RWPE2 (cell line): ENCODE measurements around the gene RALGAPA2.
A peak's percentile ranks its signal among the peaks of the same experiment; 100 is the strongest.

Experiments used
- ATAC-seq: fragments of 200-7000 bp; cut with Tn5 transposase; 3 replicates; pipeline ENCODE4 v1.9.1; 2021; ENCODE audit warnings: low read depth
- DNase-seq: peaks from one replicate; pipeline ENCODE4 v3.0.0-alpha.2; 2020; ENCODE audit warnings: low spot score
- H3K27ac ChIP-seq: fragments of 450-650 bp; 2 replicates; pipeline ENCODE4 v1.5.1; 2017; ENCODE audit warnings: mild to moderate bottlenecking; ENCODE audit not compliant: poor library complexity, severe bottlenecking
- H3K27me3 ChIP-seq: fragments of 250-450 bp; sonication (Bioruptor Pico); 2 replicates; pipeline ENCODE4 v1.5.1; 2021; ENCODE audit warnings: mild to moderate bottlenecking, moderate library complexity; ENCODE audit not compliant: insufficient read depth, poor library complexity, severe bottlenecking
- H3K36me3 ChIP-seq: fragments of 250-450 bp; sonication (Bioruptor Pico); 2 replicates; pipeline ENCODE4 v1.5.1; 2020; ENCODE audit warnings: low read depth, mild to moderate bottlenecking, moderate library complexity
- H3K4me1 ChIP-seq: fragments of 250-450 bp; sonication (Bioruptor Pico); 2 replicates; pipeline ENCODE4 v1.5.1; 2021; ENCODE audit warnings: mild to moderate bottlenecking, moderate library complexity; ENCODE audit not compliant: insufficient read depth, poor library complexity, severe bottlenecking
- H3K4me3 ChIP-seq: fragments of 250-450 bp; sonication (Bioruptor Pico); 2 replicates; pipeline ENCODE4 v1.5.1; 2021; ENCODE audit warnings: mild to moderate bottlenecking, moderate library complexity; ENCODE audit not compliant: severe bottlenecking
- H3K9me3 ChIP-seq: fragments of 250-450 bp; sonication (Bioruptor Pico); 2 replicates; pipeline ENCODE4 v1.5.1; 2021; ENCODE audit warnings: mild to moderate bottlenecking, moderate library complexity; ENCODE audit not compliant: severe bottlenecking
- TF ChIP-seq, protein P1 (sequence below): fragments of 450-650 bp; IDR thresholded peaks from one replicate; pipeline ENCODE4 v1.5.1; 2017; ENCODE audit warnings: mild to moderate bottlenecking, moderate library complexity; ENCODE audit not compliant: poor library complexity, severe bottlenecking

The RALGAPA2 gene

DNA sequence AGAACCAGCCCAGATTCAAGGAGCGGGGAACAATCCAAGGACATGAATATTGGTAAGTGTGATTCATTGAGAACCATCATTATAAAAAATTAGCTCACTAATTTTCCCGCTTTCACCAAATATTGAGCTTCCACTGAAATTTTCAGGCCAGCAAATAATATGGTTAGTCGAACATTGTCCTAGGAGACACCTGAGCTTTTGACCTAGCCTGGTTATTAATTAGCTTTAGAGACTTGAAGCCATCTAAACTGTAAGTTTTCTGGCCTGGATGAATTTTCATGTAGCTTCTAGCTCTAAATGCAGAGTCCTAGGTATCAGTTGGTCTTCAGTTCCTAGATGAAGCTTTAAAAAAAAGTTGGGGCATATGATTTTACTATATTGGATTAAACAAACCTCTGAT, 17.1 kb upstream of the RALGAPA2 start:
- peaks cover 11% of the 10 kb centered on the region for H3K4me1 ChIP-seq
- no peak overlapping the region for H3K27ac ChIP-seq
- DNase-seq = no peak
- no peaks in the 10 kb centered on the region for H3K36me3 ChIP-seq
- TF ChIP-seq, protein P1, sequence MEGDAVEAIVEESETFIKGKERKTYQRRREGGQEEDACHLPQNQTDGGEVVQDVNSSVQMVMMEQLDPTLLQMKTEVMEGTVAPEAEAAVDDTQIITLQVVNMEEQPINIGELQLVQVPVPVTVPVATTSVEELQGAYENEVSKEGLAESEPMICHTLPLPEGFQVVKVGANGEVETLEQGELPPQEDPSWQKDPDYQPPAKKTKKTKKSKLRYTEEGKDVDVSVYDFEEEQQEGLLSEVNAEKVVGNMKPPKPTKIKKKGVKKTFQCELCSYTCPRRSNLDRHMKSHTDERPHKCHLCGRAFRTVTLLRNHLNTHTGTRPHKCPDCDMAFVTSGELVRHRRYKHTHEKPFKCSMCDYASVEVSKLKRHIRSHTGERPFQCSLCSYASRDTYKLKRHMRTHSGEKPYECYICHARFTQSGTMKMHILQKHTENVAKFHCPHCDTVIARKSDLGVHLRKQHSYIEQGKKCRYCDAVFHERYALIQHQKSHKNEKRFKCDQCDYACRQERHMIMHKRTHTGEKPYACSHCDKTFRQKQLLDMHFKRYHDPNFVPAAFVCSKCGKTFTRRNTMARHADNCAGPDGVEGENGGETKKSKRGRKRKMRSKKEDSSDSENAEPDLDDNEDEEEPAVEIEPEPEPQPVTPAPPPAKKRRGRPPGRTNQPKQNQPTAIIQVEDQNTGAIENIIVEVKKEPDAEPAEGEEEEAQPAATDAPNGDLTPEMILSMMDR = no peak
- no peaks in the 10 kb centered on the region for H3K9me3 ChIP-seq
- ATAC-seq = no peak
- H3K27me3 ChIP-seq = no peaks in the 10 kb centered on the region
- no peak overlapping the region for H3K4me3 ChIP-seq

DNA sequence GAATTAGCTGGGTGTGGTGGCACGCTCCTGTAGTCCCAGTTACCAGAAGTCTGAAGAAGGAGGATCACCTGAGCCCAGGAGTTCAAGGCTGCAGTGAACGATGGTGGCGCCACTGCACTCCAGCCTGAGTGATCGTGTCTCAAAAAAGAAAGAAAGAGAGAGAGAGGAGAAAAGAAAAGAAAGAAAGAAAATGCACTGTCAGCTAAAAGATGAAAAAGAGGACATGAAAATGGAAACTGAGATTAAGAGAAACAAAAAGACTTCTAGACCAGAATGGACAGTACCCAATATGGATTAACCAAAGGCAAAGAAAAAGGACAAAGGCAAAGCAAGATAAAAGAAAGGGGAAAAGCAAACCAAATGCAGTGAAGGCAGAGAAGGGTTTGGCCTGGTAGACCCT, 9.0 kb upstream of the RALGAPA2 start:
- DNase-seq = no peak

DNA sequence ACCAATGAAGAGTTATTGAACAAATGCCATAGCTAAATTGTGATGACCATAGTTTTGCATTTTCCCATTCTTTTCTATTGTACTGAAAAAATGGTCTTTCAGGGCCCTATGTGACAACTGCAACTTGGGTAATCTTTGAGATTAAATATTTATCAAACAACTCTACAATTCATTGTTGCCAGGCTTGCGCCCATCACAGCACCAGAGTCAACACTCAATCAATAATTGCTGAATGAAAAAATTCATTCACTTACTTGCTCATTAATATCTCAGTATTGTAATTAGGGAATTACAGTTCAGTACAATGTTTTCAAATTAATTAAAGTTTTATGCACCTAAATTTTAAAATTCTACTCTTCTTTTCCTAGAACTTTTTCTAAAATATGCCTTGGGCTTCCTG, 7.7 kb upstream of the RALGAPA2 start:
- TF ChIP-seq, protein P1 = no peak
- H3K4me3 ChIP-seq = no peak overlapping the region
- no peak for ATAC-seq
- H3K9me3 ChIP-seq = no peaks in the 10 kb centered on the region
- H3K4me1 ChIP-seq = no peaks in the 10 kb centered on the region
- H3K36me3 ChIP-seq = no peaks in the 10 kb centered on the region
- no peaks in the 10 kb centered on the region for H3K27me3 ChIP-seq
- H3K27ac ChIP-seq = no peak overlapping the region
- no peak for DNase-seq

More for the DNA sequence above, 9.0 kb upstream of the RALGAPA2 start:
- Histone ChIP-seq H3K9me3 (no peaks in the 10 kb centered on the region), H3K4me3 (no peak overlapping the region), H3K36me3 (no peaks in the 10 kb centered on the region), H3K27me3 (no peaks in the 10 kb centered on the region), H3K4me1 (no peaks in the 10 kb centered on the region), H3K27ac (no peak overlapping the region)
- TF ChIP-seq, protein P1 = no peak
- no peak for ATAC-seq

DNA sequence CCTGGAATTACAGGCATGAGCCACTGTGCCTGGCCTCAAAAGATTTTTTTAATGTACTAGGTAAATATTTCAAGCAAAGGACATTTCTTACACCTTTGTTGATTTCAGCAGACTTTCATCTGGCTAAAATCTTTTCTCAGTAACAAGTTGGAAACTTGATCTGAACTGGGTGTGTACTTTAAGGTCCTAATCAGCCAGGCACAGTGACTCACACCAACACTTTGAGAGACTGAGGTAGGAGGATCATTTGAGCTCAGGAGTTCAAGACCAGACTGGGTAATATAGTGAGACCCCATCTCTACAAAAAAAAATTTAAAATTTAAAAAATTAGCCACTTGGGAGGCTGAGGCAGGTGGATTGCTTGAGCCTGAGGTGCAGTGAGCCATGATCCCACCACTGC, 7.0 kb upstream of the RALGAPA2 start:
- no peak overlapping the region for H3K4me3 ChIP-seq
- no peaks in the 10 kb centered on the region for H3K36me3 ChIP-seq
- DNase-seq = no peak
- TF ChIP-seq, protein P1 = no peak
- no peaks in the 10 kb centered on the region for H3K9me3 ChIP-seq
- H3K27ac ChIP-seq = no peak overlapping the region
- no peaks in the 10 kb centered on the region for H3K27me3 ChIP-seq
- H3K4me1 ChIP-seq = no peaks in the 10 kb centered on the region
- ATAC-seq = no peak

DNA sequence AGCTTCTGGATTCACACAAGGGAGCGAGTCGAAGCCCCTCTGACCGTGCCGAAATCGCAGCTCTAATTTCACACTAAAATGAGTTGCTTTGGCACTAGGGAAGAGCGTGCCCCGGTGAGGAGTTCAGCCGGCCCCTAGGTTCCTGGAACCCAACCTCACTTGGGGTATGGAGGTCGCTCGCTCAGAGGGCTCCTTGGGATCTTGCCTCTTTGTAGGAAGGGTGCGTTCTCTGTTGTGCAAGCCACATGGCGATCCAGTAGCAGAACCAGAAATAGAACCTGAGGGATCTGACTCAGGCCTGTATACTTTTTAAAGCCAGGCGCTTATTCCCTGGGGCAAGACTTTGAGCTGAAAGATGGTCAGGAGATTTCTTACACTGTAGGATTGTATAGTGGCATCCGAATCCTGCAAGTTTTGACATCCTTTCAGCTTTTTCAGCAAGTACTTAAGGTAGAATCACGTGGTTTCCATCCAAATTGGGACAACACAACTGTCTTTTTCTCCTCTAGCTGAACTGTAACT, 861 bp upstream of the RALGAPA2 start:
- TF ChIP-seq, protein P1 = no peak
- ATAC-seq (no peak), DNase-seq (no peak)
- Histone ChIP-seq H3K9me3 (no peaks in the 10 kb centered on the region), H3K27ac (peak overlapping the region; percentile 30), H3K27me3 (no peaks in the 10 kb centered on the region), H3K36me3 (no peaks in the 10 kb centered on the region), H3K4me3 (peak overlapping the region; percentile 90), H3K4me1 (peaks cover 5% of the 10 kb centered on the region)
